ENCODE results near the gene CACNA1G.

The CACNA1G gene

DNA sequence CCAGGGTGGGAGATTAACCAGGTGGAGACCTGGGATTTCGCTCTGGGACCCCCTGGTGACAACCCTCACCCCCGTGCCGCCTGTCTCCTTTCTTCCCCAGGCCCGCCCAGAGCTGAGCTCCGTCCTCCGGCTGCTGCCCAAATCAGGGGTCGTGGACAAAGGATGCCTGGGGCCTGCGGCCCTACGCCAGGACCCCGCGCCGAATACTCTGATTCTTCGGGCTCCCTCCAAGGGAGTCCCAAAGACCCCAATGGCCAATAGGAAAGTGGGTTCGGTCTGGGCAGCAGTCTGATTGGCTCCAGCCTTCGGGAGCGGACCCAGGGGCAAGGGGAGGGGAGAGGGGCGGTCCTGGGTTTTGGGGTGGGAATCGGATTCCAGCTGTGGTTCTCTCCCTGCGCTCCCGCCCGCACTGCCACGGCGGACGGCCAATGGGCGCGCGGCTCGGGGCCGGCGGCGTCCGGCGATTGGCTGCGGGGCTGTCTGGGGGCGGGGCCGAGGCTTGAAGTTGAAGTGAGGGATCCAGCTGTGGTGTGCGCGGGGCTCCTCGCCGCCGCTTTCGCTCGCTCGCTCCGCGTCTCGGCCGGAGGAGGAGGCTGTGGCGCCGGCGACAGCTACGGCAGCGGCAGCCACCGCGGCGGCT is at the start of gene CACNA1G:
TSS of gene CACNA1G (plus strand) at position 531 of the 640 bp plus-strand sequence. CDS start 745 bp downstream, outside the sequence.
- DNase-seq: peak; percentile 35 to 51

DNA sequence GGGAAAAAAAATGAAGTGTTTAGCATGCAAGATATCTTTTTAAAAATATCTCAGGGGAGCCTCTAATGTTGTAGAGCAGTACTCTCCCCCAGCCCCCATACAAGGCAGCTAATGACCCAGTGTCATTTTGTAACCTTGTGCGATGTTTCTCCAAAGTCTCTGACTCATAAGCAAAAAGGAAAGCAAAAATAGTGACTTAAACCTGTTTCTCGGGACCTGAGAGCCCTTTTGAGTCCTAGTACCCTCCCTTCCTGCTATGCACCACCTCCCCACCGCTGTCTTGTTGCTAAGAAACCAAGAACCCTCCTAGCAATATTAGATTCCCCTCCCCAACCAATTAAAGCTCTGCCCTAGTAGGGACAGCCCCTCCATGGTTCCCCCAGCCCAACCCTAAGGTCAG is 49.5 kb upstream of the CACNA1G start:
- no peak for DNase-seq

DNA sequence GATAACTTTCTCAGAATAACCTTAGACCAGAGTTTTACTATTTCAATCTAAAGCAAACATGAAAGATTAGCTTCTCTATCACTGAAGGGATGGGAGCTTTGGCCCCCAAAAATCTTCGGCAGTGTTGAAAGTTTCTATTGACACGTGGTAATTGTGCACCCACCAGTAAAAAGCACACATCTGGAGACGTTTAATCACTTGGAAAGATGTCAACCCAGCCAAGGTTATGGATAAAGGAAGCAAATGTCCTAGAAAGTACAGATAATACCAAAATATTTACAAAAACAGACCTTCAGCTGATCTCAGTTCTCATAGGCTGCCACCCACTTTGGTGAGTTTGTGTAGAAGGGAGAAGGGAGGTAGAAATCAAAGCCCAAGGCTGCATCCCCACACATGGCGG is 47.0 kb upstream of the CACNA1G start:
- no peak for DNase-seq

DNA sequence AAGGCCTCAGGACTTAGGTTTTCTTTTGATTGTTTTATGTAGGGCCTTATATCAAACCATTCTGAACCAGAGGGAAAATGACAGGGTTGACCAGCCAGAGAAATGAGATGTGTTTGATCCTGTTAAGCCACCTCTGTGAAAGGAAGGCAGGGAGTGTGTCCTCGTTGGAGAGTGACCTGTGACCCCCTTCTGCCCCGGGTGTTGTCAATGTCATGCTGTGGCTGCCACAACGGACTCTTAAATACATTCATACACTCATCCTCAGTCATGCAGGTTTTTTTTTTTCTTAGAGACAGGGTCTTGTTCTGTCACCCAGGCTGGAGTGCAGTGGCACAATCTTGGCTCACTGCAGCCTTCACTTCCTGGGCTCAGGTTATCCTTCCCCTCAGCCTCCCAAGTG is 46.1 kb upstream of the CACNA1G start:
- DNase-seq: no peak

DNA sequence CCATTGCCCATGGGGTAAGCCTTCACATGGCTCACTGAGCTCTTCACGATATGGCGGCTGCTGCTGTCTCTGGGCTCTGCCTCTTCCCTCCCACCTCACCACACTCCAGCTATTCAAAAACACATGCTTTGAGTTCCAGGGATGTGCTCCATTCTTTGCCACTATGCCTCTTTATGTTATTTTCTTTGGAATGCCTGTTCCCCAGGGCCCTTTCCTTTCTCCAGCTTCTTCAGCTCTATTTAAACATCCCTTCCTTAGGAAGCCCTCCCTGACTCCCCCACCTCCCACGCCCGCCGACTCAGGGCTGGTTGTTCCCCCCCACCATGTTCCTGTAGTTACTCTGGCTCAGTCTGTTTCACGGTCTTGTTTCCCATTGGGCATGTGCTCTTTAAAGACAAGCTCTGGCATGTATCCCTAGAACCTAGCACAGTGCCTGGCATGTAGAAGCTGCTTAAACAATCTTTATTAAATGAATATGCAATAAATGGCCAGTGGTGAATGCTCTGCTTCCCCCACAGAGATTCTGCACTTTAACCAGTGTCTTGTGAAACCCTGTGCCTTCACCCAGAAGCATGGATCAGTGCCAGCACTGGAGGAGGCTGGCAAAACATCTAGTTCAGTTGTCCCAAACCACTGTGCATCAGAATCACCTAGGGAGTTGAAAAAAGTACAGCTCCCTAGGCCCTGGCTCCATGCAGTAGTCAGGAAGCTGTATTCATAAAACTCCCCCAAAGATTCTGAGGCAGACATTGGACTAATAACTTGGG is 45.4 kb upstream of the CACNA1G start:
- DNase-seq: no peak

DNA sequence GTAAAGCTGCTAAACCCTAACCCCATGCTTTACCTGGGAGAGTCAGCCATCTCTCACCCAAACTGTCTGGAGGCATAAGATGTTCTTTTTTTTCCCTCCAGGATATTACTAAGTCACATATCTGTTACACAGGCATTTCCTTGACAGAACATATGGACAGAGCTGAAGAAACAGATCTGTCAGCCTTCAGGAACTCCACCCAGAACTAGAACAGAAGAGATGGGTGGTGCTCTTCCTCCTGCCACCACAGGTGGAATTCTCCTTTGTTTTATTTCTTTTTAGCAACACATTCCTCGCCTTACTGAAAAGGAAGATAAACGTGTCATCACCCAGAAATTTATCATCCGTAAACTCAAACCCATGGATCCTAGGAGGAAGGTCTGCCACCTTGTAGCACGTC is 43.5 kb upstream of the CACNA1G start:
- no peak for DNase-seq

DNA sequence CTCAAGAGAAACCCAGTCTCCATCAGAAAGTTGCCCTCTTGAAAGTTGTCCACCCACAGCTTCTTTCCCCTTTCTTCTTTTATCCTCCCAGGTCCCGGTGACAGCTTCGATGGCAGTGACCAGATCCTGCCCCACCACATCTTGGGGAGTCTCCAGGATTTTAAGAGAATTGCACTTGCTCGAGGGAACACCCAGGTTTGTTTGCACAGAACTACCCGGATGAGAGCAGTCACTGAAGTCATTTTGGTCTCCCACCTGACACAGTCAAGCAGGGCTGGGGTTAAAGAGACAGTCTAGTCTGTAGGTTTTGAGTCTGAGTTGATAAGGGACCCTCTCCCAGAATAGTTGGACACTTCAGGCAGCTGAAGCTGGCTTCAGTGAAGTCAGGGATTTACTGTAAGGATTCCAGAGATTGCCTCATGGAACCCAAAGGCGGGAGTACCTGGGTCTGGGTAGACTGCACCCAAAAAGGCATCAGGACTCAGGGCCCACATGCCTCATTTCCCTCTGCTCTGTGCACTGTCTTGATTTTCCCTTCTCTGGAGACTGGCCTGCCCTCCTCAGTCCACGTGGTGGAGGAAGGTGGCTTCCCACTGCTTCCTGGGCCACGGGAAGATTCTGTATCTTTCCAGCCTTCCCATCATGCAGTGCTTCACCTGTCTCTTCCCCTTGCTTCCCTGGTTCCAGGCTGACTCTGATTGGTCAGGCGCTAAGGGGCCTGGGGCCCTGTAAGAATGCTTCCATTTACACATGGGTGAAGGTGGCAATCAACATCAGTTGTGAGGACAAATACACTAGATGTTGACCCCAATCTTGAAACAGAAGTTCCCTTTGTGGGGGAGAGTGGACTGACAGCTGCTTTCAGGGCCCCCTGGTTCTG is 42.8 kb upstream of the CACNA1G start:
- DNase-seq: no peak

DNA sequence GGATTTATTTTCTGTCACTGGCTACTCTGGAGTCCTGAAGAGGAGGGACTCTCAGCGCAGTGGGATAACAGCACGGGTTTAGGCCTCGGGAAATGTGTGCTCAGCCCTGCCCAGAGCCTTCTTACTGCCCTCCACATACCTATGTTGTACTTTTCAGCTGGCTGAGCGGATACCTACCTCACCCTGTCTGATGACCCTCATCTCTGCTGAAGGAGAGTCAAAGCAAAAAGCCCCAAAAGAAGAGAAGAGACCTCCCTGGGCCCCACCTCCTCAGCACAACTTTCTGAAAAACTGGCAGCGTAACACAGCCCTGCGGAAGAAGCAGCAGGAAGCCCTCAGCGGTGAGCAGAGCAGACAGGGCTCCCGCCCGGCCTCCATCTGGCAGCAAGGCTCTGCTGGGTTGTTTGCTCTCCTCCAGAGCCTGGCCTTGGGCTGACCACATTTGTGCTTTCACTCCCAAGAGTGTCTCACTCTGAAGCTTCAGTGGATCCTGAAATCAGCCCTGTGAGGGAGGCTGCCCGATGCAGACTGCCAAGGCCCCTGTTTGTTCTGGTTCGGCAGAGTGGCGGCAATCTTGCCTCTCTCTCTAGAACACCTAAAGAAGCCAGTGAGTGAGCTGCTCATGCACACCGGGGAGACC is 42.0 kb upstream of the CACNA1G start:
- no peak for DNase-seq

DNA sequence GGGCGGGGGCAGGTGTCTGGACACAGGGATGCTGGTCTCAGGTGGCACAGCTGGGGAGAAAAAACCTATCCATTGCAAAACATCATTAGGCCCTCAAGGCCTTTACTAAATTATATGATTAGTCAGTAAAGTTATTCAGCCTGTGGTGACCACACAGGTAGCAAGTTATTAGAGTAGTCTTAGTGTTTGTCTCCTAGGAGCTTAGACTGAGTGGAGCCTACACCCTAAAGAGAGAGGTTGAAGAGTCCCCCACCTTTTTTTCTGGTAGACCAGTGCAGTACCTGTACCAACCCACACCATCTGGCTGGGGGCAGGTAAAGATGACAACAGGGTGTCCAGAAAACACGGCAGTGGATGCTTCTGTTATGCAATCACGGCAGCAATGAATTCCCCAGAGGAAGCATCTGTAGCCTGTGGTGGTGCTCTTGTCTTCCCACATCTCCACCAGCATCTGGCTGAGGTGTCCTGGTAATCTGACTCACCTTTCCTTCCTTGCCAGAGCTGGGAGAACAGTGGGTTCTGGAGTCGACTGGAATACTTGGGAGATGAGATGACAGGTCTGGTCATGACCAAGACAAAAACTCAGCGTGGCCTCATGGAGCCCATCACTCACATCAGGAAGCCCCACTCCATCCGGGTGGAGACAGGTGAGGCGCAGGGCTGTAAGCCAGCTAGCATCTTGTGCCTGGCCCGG is 41.2 kb upstream of the CACNA1G start:
- no peak for DNase-seq

DNA sequence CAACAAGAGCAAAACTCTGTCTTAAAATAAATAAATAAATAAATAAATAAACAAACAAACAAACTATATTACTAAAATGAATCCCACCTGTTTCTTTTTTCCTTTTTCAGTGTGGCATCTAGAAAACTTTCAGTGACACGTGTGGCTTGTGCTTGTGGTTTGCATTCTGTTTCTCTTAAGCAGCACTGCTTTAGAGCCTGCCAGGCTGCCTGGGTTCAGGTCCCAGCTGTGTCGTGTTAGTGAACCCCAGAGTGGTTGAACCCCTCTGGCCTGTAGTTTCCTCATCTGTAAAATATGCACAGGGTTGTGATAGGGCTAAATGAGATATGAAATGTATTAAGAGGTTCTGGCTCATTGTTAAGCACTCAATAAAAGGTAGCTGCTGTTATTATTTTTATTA is 40.0 kb upstream of the CACNA1G start:
- DNase-seq: no peak

DNA sequence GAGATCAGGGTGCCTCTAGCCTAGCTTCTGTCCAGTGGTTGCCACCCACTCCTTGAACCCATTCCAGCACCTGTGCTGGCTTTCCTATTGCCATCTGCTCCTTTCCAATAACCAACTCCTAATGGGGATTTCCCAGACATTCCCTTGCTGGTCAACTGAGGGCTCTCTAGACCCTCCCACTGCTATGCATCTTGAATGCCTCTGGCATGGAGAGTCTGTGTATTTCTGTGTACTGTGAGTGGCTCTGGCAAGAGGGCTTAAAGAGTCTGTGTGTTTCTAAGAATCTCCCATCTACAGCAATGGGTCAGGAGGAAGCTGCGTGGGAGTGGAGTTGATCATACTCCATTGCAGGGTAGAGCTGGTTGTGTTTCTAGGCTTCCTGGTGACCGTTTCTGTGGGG is 39.0 kb upstream of the CACNA1G start:
- DNase-seq: no peak

DNA sequence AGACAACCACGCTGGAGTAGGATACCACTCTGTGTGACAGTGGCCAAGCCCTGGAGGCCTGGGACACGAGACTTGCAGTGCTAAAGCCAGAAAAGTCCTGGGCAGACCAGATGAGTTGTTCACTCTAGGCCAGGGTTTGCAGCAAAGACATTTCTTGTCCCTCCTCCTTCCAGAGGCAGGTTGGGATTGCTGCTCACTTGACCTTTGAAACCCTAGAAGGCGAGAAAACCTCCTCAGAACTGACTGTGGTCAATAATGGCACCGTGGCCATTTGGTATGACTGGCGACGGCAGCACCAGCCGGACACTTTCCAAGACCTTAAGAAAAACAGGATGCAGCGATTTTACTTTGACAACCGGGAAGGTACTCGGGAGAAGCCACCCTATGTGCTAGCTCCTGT is 37.7 kb upstream of the CACNA1G start:
- DNase-seq: no peak

DNA sequence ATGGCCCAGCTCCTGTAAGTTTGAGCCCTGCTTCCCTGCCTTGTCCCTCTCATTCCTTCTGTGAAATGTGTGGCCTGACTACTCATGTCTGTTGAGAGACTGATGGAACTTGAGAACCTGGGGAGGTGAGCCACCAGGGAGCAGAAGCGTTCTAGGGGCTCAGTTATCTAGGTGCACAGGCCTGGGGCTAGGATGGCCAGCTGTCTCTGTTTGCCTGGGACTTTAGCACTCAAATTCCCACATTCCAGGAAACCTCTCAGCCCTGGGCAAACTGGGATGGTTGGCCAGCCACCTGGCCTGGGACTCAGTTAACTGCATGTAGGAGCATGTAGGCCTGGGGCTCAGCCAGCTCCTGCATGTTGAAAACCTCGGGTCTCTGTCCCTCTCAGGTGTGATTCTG is 37.3 kb upstream of the CACNA1G start:
- no peak for DNase-seq

DNA sequence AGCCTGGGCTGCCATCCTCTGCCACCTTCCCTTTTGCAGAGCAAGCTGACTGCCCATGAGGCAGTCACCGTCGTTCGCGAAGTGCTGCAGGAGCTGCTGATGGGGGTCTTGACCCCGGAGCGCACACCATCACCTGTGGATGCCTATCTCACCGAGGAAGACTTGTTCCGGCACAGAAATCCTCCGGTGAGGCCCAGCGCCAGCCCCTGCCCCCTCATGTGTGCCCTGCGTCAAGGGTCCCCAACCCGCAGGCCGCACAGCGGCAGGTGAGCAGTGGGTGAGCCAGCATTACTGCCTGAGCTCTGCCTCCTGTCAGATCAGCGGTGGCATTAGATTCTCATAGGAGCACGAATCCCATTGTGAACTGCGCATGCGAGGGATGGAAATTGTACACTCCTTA is 35.7 kb upstream of the CACNA1G start:
- DNase-seq: no peak

DNA sequence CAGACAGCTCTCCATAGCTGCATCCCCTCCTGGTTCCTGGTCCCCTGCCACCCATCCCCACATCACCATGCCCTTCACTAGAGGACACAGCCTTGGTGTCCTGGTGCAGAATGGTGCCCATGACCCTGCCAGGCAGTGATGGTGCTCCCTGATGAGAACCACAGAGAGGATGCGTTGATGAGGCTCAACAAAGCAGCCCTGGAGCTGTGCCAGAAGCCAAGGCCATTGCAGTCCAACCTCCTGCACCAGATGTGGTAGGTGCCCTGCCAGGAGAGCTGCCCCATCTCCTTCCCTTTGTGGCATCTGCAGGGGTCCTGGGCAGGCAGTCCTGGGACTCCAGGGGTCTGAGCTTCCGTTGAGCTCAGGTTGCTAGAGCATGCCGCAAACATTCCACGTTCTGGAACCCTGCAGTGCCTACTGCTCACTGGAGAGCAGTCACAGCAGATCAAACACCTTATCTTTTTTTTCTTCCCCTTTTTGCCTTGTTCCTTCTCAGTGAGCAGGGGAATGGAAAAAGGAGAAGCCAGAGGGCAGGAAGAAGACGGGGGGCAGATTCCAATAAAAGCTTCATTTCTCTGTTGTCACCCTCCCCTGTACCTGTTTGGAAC is 33.3 kb upstream of the CACNA1G start:
- DNase-seq: no peak

DNA sequence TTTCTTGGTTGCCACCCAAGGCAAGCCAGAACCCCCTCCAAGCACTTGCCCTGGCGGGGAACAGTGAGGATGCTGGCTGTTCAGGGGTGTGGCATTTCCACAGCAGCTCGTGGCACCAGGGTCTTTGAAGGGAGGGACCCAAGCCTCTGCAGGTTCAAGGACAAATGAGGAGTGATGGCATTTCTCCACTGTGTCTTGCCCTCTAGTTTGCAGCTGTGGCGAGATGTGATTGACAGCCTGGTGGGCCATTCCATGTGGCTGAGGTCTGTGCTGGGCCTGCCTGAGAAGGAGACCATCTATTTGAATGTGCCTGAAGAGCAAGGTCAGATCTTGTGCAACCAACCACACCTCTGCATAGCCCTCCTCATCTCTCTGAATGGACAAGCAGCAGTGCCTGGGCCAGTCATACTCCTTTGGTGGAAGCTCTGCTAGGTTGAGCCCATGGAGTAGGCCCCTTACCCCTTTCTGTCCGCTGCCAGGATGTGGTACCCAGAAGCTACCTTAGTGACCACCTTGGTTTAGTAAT is 32.5 kb upstream of the CACNA1G start:
- DNase-seq: no peak

DNA sequence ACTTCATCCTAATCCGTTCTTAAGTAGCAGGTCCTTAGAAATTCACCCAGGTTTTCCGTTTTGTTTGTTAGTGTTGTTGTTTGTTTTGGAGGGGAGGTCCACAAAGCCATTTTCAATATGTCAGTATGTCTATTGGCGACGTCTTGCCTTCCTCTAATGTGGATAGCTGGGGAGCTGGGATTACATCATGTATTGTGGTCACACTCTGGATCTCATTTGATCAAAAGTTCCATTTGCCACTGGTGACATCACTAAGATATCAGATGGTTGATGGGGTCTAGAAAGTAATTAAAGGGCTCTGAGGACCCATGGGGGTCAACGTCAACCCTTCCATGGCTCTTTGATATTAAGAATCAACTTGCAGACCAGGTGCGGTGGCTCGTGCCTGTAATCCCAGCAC is 30.7 kb upstream of the CACNA1G start:
- DNase-seq: no peak

DNA sequence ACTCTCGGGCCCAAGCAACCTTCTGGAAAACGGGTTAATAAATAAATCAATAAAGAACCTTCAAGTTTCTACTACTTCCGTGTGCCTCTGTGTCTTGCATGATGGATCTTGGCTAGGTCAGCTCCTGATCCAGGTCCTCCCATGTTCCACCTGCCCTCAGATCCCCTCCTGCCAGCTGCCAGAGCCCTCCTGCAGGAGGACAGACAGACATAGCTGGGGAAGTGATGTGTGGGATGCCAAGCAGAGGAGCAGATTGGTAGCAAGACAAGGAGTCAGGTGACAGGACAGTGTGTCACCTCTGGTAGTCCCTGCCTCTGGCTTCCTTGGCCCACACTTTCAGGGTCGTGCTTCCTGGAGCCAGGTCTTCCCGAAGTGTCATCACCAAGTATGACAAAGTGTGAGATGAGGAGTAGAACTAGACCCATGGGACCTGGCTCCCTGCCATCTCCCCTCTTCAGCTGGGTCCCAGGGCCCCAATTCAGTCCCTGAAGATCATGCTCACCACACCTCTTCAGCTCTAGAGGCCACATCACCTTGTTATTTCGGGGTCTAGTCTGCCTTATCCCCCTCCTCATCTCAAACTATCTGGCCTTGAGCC is 29.0 kb upstream of the CACNA1G start:
- no peak for DNase-seq

DNA sequence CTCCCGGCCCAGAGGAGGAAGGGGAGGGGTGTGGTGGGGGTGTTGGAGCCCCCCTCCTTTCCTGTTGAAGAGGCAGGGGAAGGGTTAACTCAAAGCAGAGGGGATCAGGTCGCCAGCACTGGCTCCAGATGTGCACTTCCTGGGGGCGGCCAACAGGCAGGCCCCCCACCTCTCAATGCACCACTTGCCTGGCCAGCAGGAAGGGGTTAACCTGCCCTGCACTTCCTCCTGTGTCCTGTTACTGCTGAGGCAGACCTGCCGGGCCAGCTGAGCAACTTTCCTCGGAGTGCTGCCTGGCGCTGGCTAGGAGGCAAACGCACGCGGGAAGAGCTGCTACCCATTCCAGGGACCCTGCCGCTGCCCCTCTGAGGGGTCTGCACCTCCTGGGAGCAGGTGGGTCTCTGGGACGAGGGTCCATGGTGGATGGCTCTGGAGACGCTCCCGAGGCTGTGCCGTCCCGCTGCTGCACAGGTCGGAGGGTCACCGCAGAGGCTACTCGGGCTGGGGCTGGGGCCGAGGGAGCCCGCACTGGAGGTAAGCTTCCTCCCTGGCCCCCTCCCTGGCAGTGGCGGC is 28.0 kb upstream of the CACNA1G start, which contains the start of gene EPN3:
TSS of gene EPN3 (plus strand) at position 284 of the 573 bp plus-strand sequence. CDS start 3,822 bp downstream, outside the sequence.
- no peak for DNase-seq

DNA sequence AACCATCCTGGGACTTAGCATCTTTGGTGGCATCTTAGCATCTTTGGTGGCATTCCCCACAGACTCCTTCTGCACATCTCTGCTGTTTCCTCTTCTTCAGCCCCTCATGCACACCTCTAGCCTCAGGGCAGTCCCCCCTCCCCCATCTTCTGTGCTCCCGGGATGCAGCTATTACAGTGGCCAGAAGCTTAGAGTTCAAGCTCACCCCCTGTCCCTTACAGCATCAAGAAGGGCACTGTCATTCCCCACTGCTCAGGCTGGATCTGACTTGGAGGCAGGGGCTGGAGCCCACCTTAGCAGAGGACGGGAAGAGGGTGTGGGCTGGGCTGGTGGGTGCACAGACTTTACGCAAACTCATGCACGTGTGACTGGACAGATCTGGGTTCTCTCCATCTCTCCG is 27.3 kb upstream of the CACNA1G start:
- DNase-seq: no peak

DNA sequence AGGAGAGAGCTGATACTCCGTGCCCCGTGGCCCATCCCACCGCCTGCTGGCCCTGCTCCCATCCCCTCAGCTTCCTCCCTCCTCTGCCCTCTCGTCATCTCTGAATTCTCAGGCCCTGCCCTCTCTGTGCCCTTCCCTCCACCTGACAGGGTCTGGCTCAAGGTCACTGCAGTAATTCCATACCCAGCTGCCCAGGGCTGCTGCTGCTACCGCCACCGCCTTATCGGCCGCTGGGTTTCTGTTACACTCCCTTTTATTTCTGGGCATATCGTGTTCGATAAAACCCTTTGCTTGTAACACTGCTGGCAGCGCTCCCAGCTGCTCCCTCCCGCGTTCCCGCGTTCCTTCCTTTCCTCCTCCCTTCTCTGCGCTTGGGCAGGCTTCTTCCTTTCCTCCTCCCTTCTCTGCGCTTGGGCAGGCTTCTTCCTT is 26.8 kb upstream of the CACNA1G start:
- DNase-seq: no peak

All from bone marrow (tissue), 2 donors.